Measurements from ENCODE around the gene TLR4. TPM values are rescaled to one million over a fixed set of nuclear protein-coding genes. Genes with fewer than 3 reads are reported as not detected.

TLR4 gene
- 0.06 to 0.16 TPM (median 0.10 TPM) in 5 replicates for total RNA-seq (2022; extraction: Qiagen RNA extraction)

GRCh38 chr9:117704024-117704575 lies at the start of gene TLR4:
Gene TLR4 (plus strand): TSS chr9:117704403. CDS start chr9:117704473, 70 bp downstream.

